Right cardiac atrium (tissue), 5 donors: Measurements from ENCODE around the gene DENND1A. TPM values are rescaled to one million over a fixed set of nuclear protein-coding genes. Genes with fewer than 3 reads are reported as not detected.
"Not testable (repeated sequence)": the region's sequence is repeated elsewhere in the genome, so short reads cannot be mapped to it uniquely, and the experiment has no call there.

Experiments used
- ATAC-seq, 2 donors: fragments of 200-7000 bp; cut with Tn5 transposase; one replicate each; pipeline versions ENCODE4 v1.8.0 to v1.9.1; 2020; ENCODE audit warnings: moderate library complexity in 2 of 2, mild to moderate bottlenecking in 1 of 2
- DNase-seq, 3 donors: peaks; one replicate each; pipeline ENCODE4 v3.0.0-alpha.2; 2020
- H3K27ac ChIP-seq: one replicate; pipeline ENCODE4 v1.5.1; 2013; ENCODE audit warnings: mild to moderate bottlenecking, low read length, control low read depth, moderate library complexity
- H3K27me3 ChIP-seq: one replicate; pipeline ENCODE4 v1.6.1; 2013; ENCODE audit not compliant: control insufficient read depth, insufficient read depth
- H3K4me1 ChIP-seq: one replicate; pipeline ENCODE4 v1.6.1; 2013; ENCODE audit warnings: low read length; ENCODE audit not compliant: control insufficient read depth, insufficient read depth
- H3K4me3 ChIP-seq: one replicate; pipeline ENCODE4 v1.5.1; 2013; ENCODE audit warnings: low read length, control low read depth
- H3K9me3 ChIP-seq: one replicate; pipeline ENCODE4 v1.6.1; 2013; ENCODE audit warnings: low read length; ENCODE audit not compliant: control insufficient read depth
- WGBS: extraction: QIAGEN DNeasy Blood & Tissue Kit; methylation state at CpG from one replicate; pipeline ENCODE4 v1.1.7; 2013; 5-methylcytosine and 5-hydroxymethylcytosine counted together
- intact Hi-C, 4 donors: fragments of 100-400 bp; cut with DNase I; formaldehyde crosslinking; loops; one replicate each; pipeline versions ENCODE4 v1.11.0 to v1.14.0; 2022 to 2023
- polyA plus RNA-seq: library from polyadenylated mRNA; stranded (reverse); fragments of 200-250 nt; gene quantifications from one replicate; pipeline ENCODE4 v1.2.3, GENCODE V29; 2013
- total RNA-seq, 4 donors: library from RNA; stranded (reverse); fragmentation: NEBNext Ultra II Directional; extraction: Animal tissue kit (Norgen Biotek cat#: 25700); gene quantifications; one replicate each; pipeline ENCODE4 v1.2.1, GENCODE V29; 2021
- donor health status: healthy with polysubstance abuse.
- donor health status: DM: no; HTN: yes; CAD: no.
- donor health status: DM: no; HTN: no; CAD: no.
- donor health status: DM: no; HTN: yes; CAD: no; lungs with severe emphysema.
- donor health status: DM: yes; HTN: yes; CAD: no.

DENND1A gene
- total and polyA plus RNA-seq, 5 donors: 11.4 to 19.3 (median 17.4) TPM

DNA sequence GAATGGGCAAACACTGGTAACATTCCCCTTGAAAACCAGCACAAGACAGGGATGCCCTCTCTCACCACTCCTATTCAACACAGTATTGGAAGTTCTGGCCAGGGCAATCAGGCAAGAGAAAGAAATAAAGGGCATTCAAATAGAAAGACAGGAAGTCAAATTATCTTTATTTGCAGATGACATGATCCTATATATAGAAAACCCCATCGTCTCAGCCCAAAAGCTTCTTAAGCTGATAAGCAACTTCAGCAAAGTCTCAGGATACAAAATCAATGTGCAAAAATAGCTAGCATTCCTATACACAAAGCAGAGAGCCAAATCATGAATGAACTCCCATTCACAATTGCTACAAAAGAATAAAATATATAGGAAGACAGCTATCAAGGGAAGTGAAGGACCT is 501.5 kb downstream of the DENND1A start:
- H3K27me3 ChIP-seq, intact Hi-C loops, H3K4me3 ChIP-seq, H3K27ac ChIP-seq, ATAC-seq, DNase-seq, H3K4me1 ChIP-seq, H3K9me3 ChIP-seq: not testable (repeated sequence)
- 26% methylated on average over 1 of the region's 1 CpG for WGBS

DNA sequence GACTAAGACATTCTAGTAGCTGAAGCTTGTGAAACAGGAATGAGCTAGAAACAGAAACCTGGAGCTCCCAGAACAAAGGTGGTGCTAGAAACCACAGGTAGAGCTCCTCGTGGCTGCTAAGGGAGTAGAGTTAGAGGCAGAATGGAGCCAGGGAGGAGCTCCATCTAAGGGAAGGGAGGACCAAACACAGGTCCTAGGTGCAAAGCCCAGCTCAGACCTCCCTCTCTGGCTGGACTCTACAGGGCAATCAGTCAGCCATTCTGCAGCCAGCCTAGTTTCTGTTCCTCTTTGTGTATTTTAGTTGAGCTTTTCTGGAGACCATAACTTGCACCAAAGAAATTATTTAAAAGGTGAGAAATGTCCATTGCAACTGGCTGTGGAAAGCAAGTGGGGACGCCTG is 503.5 kb downstream of the DENND1A start:
- intact Hi-C loops: no loop called here
- no peaks in the 10 kb centered on the region for H3K9me3 ChIP-seq
- no peak overlapping the region for H3K27ac ChIP-seq
- ATAC-seq: no peak
- no peaks in the 10 kb centered on the region for H3K4me1 ChIP-seq
- 92% methylated on average over 2 of the region's 2 CpGs for WGBS
- H3K4me3 ChIP-seq: no peak overlapping the region
- no peaks in the 10 kb centered on the region for H3K27me3 ChIP-seq
- no peak for DNase-seq

DNA sequence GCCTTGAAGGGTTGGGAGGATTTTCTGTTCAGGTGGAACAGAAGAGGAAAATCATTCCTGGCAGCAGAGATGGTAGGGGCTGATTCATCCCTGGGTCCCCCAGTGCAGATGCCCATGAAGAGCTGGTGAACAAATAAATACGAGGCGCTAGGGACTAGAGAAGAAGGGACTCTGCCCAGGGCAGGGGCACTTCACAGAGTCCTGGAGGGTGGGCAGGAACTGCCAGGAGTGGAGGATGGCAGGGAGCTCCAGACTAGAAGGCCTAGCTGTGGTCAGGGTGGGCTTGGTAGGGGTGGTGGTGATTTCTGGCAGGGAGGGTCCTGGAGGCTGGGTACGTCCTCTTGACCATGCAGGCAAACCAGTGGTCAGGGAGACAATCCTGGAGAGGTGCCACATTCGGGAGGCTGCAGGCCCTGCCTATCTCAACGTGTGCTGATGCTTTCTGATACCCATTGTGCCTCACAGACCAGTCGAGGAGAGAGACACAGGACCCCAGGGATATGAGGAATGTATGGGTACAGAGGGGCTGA is 504.0 kb downstream of the DENND1A start:
- intact Hi-C loops: no loop called here
- DNase-seq (no peak), ATAC-seq (peak in 1 of 2 donors; percentile 12)
- H3K27ac ChIP-seq: no peak overlapping the region
- 92% methylated on average over 6 of the region's 6 CpGs for WGBS
- no peaks in the 10 kb centered on the region for H3K27me3 ChIP-seq
- H3K4me3 ChIP-seq: no peak overlapping the region
- no peaks in the 10 kb centered on the region for H3K9me3 ChIP-seq
- no peaks in the 10 kb centered on the region for H3K4me1 ChIP-seq

DNA sequence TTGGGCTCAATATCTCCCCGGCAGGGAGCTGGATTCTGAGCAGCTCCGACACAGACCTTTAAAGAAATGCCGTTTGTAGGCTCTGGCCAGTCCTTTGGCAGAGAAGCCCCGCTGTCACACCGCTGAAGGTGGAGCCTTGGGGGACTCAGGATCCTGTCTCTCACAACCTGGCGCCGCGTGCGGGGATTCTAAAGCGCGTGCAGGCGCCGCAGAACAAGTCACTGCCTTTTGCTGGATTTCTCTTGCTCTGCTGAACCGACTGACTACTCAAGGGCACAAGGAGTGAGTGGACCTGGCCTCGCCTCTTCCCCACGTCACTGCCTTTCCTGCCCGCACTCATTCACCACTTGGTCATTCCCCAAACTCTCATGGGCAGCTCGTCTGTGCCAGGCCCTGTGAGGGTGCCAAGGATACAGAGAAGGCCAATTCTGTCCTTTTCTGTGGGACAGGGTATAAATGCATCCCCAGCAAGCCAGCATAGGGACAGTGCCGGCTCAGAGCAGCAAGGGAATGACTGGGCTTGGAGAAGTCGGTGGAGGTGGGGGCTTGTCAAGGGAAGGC is 504.6 kb downstream of the DENND1A start:
- DNase-seq (no peak), ATAC-seq (peak; percentile 50 to 61)
- no peaks in the 10 kb centered on the region for H3K27me3 ChIP-seq
- H3K4me1 ChIP-seq: no peaks in the 10 kb centered on the region
- intact Hi-C loops: no loop called here
- no peaks in the 10 kb centered on the region for H3K9me3 ChIP-seq
- no peak overlapping the region for H3K4me3 ChIP-seq
- H3K27ac ChIP-seq: no peak overlapping the region
- 84% methylated on average over 20 of the region's 20 CpGs for WGBS

DNA sequence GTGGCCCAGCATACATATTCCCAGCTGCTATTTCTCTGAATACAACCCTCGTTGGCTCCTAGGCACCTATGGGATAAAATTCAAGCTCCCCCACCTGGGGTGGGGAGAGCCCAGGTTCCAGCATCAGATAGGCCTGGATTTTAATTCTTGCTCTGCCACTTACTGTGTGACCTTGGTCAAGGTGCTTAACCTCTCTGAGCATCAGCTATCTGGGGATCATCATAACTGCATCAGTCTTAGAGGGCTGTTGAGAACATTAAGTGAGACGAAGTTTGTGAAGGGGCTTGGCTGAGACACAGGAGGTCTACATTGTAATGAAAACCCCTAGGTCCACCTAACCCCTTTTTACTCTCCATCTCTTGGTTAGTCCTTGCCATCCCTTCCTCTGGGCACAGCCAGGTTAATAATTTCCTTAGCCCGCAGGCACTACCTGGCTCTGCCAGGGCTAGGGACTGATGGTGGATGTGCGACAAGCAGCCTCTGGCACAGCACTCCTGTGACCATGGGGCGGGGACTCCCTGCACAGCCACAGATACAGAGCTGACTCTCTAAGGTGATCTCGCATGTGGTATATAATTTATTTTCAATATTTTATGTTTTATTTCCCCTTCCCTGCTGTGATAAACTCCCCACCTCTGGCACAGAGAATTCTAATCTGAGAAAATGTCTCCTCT is 505.2 kb downstream of the DENND1A start:
- ATAC-seq: no peak
- WGBS: 94% methylated on average over 6 of the region's 6 CpGs
- no peaks in the 10 kb centered on the region for H3K9me3 ChIP-seq
- intact Hi-C loops: no loop called here
- H3K4me3 ChIP-seq: no peak overlapping the region
- no peak for DNase-seq
- H3K27ac ChIP-seq: no peak overlapping the region
- H3K27me3 ChIP-seq: no peaks in the 10 kb centered on the region
- H3K4me1 ChIP-seq: no peaks in the 10 kb centered on the region

DNA sequence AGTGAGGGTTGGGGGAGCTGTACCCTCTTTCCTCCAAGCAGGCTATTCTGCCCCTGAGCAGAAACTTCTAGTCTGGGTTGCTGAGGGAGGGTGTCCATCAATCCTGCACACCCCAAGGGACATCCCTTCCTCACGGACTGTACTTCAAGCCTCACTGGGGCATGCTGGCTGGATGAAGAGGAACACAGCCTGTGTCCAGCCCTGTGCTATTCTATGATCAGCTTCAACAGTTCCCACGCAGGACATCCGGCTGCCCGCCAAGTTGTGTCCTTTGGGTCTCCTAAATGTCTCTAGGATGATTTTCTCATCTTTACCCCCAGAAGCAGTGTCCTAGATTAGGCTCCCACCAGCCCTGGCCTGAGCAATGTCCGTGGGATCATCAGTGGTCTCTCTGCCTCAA is 505.8 kb downstream of the DENND1A start:
- H3K27me3 ChIP-seq: no peaks in the 10 kb centered on the region
- DNase-seq (peak in 1 of 3 donors; percentile 37), ATAC-seq (no peak)
- no peaks in the 10 kb centered on the region for H3K4me1 ChIP-seq
- no peaks in the 10 kb centered on the region for H3K9me3 ChIP-seq
- H3K27ac ChIP-seq: no peak overlapping the region
- no peak overlapping the region for H3K4me3 ChIP-seq
- intact Hi-C loops: no loop called here
- 91% methylated on average over 5 of the region's 5 CpGs for WGBS

DNA sequence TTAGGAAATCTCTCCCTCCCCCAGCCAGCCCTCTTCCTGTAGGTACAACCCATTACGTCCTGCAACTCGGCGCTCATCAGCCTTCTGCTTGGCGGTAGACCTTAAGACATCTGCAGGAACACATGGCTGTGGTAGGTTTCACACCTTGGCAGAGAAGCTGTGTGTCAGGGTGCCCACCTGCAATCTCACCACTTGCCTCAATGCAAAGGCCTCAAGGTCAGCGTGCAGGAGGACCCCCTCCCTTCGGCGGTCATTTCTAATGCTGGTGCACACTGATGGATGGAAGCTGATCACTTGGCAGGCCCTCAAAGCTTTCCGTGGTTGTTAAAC is 506.6 kb downstream of the DENND1A start:
- no peak for ATAC-seq
- H3K27me3 ChIP-seq: no peaks in the 10 kb centered on the region
- WGBS: 90% methylated on average over 8 of the region's 8 CpGs

DNA sequence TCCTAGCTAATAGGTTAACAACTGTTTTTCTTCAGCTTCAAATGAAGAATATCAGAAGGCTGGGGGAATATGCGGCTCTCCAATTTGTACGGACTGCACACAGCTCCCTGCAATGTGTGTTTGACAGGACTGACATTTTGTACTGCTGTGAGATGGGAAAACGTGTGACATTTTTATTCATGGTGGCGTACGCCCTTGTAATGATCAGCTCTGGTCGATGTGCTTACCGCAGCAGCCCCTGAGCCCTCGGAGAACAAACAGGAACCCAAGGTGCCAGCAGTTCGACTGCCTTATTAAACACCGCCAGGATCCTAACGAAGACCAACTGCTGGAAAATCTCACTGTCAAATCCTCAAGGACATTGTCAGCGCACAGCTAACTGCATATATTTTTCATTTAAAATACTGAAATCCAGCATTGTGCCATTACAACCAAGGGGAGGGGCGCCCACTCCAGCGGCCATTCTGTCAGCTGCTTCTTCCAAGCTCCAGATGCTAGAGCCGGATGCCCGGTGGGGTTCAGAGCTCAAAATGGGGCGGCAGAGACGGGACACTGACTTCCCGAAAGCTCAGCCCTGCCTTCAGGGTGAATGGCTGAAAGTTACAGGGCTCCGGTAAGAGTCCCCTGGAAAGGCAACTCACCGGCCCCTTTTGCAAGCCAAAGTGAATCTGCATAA is 507.2 kb downstream of the DENND1A start:
- Histone ChIP-seq H3K4me3 (no peak overlapping the region), H3K27me3 (no peaks in the 10 kb centered on the region), H3K4me1 (no peaks in the 10 kb centered on the region), H3K27ac (no peak overlapping the region), H3K9me3 (no peaks in the 10 kb centered on the region)
- intact Hi-C loops: no loop called here
- DNase-seq (peak in 1 of 3 donors; percentile 43), ATAC-seq (no peak)
- 90% methylated on average over 21 of the region's 21 CpGs for WGBS

More for the DNA sequence above, 506.6 kb downstream of the DENND1A start:
- DNase-seq: no peak
- no peaks in the 10 kb centered on the region for H3K4me1 ChIP-seq
- no peaks in the 10 kb centered on the region for H3K9me3 ChIP-seq
- no peak overlapping the region for H3K4me3 ChIP-seq
- no peak overlapping the region for H3K27ac ChIP-seq
- intact Hi-C loops: no loop called here

DNA sequence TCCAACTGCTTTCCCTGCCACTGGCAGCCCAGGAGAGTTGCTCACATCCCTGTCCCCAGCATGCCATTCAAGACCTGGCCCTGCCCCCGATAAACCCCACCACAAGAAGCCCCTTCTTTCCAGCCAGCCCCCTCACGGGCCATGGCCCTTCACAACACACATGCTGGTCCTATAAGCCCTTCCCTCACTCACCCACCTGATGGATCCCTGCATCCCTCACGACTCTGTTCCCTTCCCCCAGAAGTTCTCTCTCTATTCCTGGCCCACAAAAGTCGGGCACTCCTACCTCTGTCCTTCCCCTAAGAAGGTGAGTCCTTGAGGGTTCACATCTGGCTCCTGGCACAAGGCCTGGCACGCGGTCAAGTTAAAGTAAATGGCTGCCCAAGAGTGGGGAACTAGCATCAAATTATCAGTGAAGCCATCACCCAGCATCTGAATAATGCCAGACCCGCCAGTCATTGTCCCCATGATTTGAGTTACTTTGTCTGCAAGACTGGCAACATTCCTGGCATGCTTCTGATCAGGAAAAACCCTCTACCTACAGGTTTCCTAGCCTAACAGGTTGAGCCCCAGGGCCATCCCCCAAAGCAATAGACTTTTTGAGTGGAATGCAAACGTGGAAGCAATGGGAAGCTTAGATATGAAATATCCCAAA is 508.0 kb downstream of the DENND1A start:
- Histone ChIP-seq H3K27me3 (no peaks in the 10 kb centered on the region), H3K9me3 (no peaks in the 10 kb centered on the region), H3K27ac (no peak overlapping the region), H3K4me1 (no peaks in the 10 kb centered on the region), H3K4me3 (no peak overlapping the region)
- DNase-seq (no peak), ATAC-seq (no peak)
- intact Hi-C loops: no loop called here
- WGBS: 90% methylated on average over 8 of the region's 8 CpGs

DNA sequence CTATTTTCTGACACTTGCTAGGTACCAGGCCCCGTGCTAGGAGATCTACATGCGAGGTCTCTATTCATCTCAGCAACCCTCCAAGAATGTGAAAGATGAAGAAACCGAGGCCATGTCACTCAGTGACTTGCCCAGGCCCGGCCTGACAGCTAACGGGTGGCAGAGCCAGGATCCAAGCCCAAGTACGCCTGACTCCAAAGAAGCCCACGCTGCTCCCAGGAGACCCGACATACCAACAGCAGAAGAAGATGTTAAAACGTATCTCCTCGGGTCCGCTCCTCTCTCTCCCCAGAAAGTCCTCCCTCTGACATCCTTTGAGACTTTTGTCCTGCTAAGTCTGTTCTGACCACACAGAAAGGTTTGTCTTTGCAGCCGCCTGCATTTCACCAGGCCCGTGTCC is 508.7 kb downstream of the DENND1A start:
- no peak overlapping the region for H3K4me3 ChIP-seq
- no peaks in the 10 kb centered on the region for H3K27me3 ChIP-seq
- H3K27ac ChIP-seq: no peak overlapping the region
- WGBS: 90% methylated on average over 13 of the region's 13 CpGs
- no peak for ATAC-seq
- no peaks in the 10 kb centered on the region for H3K4me1 ChIP-seq
- intact Hi-C loops: no loop called here
- no peaks in the 10 kb centered on the region for H3K9me3 ChIP-seq
- no peak for DNase-seq

DNA sequence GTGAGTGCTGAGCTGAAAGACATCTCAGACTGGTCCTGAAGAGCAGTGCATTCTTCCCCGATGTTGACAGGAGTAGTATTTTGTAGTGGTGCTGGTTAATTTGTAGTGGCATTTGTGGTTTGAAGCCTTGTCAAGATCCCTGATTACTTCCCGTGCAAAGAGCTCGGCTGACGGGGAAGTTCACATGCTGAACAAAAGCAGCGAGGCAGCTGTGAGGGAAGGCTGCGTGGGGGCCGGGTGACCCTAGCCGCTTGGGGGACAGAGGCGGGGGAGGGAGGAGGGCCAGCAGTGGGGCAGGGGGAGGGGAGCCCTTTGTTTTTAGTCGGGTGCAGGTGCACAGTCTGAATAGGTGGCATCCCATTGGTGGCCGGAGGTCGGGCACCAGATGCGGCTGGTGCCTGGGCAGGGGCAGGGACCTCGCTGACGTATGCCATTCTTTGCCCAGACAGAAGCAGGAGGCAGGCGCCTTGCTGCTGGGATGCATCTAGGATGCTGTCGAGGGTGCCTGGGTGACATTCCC is 509.3 kb downstream of the DENND1A start:
- Histone ChIP-seq H3K9me3 (no peaks in the 10 kb centered on the region), H3K27ac (no peak overlapping the region), H3K4me1 (no peaks in the 10 kb centered on the region), H3K4me3 (no peak overlapping the region), H3K27me3 (no peaks in the 10 kb centered on the region)
- WGBS: 79% methylated on average over 17 of the region's 17 CpGs
- ATAC-seq: no peak
- intact Hi-C loops: no loop called here
- DNase-seq: no peak
